Measurements from ENCODE around the gene SYNPO2.

DNA sequence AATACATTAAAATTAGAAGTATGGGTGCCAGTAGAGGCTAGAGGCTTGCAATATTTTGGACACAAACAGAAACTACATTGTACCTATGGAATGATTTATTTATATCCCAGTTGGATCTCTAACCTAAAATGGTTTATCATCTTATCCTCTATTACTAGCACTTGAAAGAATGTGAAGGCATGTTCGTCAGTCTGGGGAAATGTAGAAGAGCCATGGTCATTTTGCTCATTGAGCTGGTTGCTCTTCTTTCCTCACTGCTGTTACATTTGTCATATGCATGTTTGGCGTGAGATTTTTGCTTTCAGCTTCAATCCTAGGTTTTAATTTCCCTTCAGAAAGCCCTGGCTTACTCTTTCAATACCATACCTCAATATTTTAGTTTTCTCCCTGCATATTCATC lies 164.6 kb downstream of the SYNPO2 start:
- TF ChIP-seq, protein P1, sequence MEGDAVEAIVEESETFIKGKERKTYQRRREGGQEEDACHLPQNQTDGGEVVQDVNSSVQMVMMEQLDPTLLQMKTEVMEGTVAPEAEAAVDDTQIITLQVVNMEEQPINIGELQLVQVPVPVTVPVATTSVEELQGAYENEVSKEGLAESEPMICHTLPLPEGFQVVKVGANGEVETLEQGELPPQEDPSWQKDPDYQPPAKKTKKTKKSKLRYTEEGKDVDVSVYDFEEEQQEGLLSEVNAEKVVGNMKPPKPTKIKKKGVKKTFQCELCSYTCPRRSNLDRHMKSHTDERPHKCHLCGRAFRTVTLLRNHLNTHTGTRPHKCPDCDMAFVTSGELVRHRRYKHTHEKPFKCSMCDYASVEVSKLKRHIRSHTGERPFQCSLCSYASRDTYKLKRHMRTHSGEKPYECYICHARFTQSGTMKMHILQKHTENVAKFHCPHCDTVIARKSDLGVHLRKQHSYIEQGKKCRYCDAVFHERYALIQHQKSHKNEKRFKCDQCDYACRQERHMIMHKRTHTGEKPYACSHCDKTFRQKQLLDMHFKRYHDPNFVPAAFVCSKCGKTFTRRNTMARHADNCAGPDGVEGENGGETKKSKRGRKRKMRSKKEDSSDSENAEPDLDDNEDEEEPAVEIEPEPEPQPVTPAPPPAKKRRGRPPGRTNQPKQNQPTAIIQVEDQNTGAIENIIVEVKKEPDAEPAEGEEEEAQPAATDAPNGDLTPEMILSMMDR (IDR thresholded peaks at IDR 0.05 in 8 of 11, conservative IDR thresholded peaks at IDR 0.05 in 3 of 11): no peak
- no peak for TF ChIP-seq POLR2A (IDR thresholded peaks at IDR 0.05)
